ENCODE results near the gene NHSL2. TPM values are rescaled to one million over a fixed set of nuclear protein-coding genes. Genes with fewer than 3 reads are reported as not detected.

NHSL2 gene
- total and polyA plus RNA-seq, 2 experiments from 2014 or later, result 4.7 to 9.5 TPM

DNA sequence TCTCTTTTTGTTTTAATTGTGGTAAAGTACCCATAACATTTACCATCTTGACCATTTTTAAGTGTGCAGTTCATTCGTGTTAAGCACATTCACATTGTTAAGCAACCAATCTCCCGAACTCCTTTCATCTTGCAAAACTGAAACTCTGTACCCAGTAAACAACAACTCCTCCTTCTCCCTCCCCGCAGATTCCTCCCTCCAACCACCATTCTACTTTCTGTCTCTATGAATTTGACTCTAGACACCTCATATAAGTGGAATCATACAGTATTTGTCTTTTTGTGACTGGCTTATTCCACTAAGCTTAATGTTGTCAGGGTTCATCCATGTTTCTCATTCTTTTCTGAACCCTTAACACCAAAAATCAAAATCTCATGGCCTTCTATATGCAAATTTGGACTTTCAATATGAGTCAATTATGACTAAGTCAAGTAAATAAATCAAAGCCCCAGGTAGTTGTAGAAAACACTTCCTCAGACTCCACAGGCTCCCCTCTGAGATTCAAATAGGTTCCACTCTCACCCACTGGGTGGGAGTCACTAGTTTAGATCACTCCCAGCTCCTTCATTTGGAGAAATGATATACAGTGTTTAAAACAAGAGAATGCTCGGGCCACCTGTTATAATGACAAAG is 230.8 kb downstream of the NHSL2 start:
- H3K4me1 Mint-ChIP-seq, result peaks cover 2% of the 10 kb centered on the region; the same call in 1 of the 3 replicates
- ATAC-seq (no peak), DNase-seq (ENCODE audit: low spot score) (no peak)
- TF ChIP-seq, protein P1, sequence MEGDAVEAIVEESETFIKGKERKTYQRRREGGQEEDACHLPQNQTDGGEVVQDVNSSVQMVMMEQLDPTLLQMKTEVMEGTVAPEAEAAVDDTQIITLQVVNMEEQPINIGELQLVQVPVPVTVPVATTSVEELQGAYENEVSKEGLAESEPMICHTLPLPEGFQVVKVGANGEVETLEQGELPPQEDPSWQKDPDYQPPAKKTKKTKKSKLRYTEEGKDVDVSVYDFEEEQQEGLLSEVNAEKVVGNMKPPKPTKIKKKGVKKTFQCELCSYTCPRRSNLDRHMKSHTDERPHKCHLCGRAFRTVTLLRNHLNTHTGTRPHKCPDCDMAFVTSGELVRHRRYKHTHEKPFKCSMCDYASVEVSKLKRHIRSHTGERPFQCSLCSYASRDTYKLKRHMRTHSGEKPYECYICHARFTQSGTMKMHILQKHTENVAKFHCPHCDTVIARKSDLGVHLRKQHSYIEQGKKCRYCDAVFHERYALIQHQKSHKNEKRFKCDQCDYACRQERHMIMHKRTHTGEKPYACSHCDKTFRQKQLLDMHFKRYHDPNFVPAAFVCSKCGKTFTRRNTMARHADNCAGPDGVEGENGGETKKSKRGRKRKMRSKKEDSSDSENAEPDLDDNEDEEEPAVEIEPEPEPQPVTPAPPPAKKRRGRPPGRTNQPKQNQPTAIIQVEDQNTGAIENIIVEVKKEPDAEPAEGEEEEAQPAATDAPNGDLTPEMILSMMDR (conservative IDR thresholded peaks at IDR 0.05; ENCODE audit: low read depth in 2 of 2), result no peak
- TF ChIP-seq, protein P2, sequence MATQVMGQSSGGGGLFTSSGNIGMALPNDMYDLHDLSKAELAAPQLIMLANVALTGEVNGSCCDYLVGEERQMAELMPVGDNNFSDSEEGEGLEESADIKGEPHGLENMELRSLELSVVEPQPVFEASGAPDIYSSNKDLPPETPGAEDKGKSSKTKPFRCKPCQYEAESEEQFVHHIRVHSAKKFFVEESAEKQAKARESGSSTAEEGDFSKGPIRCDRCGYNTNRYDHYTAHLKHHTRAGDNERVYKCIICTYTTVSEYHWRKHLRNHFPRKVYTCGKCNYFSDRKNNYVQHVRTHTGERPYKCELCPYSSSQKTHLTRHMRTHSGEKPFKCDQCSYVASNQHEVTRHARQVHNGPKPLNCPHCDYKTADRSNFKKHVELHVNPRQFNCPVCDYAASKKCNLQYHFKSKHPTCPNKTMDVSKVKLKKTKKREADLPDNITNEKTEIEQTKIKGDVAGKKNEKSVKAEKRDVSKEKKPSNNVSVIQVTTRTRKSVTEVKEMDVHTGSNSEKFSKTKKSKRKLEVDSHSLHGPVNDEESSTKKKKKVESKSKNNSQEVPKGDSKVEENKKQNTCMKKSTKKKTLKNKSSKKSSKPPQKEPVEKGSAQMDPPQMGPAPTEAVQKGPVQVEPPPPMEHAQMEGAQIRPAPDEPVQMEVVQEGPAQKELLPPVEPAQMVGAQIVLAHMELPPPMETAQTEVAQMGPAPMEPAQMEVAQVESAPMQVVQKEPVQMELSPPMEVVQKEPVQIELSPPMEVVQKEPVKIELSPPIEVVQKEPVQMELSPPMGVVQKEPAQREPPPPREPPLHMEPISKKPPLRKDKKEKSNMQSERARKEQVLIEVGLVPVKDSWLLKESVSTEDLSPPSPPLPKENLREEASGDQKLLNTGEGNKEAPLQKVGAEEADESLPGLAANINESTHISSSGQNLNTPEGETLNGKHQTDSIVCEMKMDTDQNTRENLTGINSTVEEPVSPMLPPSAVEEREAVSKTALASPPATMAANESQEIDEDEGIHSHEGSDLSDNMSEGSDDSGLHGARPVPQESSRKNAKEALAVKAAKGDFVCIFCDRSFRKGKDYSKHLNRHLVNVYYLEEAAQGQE (IDR thresholded peaks at IDR 0.05; ENCODE audit: unreplicated experiment), result no peak
- TF ChIP-seq EZH2phosphoT487 (IDR thresholded peaks at IDR 0.05; ENCODE audit: unreplicated experiment), result no peak
- TF ChIP-seq EZH2 (IDR thresholded peaks at IDR 0.05; ENCODE audit: low read depth, unreplicated experiment), result no peak
- no peak for TF ChIP-seq POLR2AphosphoS5 (IDR thresholded peaks at IDR 0.05; ENCODE audit: low read depth)
- TF ChIP-seq STAT1 (IDR thresholded peaks at IDR 0.05; ENCODE audit: unreplicated experiment), result no peak
- TF ChIP-seq, protein P3, sequence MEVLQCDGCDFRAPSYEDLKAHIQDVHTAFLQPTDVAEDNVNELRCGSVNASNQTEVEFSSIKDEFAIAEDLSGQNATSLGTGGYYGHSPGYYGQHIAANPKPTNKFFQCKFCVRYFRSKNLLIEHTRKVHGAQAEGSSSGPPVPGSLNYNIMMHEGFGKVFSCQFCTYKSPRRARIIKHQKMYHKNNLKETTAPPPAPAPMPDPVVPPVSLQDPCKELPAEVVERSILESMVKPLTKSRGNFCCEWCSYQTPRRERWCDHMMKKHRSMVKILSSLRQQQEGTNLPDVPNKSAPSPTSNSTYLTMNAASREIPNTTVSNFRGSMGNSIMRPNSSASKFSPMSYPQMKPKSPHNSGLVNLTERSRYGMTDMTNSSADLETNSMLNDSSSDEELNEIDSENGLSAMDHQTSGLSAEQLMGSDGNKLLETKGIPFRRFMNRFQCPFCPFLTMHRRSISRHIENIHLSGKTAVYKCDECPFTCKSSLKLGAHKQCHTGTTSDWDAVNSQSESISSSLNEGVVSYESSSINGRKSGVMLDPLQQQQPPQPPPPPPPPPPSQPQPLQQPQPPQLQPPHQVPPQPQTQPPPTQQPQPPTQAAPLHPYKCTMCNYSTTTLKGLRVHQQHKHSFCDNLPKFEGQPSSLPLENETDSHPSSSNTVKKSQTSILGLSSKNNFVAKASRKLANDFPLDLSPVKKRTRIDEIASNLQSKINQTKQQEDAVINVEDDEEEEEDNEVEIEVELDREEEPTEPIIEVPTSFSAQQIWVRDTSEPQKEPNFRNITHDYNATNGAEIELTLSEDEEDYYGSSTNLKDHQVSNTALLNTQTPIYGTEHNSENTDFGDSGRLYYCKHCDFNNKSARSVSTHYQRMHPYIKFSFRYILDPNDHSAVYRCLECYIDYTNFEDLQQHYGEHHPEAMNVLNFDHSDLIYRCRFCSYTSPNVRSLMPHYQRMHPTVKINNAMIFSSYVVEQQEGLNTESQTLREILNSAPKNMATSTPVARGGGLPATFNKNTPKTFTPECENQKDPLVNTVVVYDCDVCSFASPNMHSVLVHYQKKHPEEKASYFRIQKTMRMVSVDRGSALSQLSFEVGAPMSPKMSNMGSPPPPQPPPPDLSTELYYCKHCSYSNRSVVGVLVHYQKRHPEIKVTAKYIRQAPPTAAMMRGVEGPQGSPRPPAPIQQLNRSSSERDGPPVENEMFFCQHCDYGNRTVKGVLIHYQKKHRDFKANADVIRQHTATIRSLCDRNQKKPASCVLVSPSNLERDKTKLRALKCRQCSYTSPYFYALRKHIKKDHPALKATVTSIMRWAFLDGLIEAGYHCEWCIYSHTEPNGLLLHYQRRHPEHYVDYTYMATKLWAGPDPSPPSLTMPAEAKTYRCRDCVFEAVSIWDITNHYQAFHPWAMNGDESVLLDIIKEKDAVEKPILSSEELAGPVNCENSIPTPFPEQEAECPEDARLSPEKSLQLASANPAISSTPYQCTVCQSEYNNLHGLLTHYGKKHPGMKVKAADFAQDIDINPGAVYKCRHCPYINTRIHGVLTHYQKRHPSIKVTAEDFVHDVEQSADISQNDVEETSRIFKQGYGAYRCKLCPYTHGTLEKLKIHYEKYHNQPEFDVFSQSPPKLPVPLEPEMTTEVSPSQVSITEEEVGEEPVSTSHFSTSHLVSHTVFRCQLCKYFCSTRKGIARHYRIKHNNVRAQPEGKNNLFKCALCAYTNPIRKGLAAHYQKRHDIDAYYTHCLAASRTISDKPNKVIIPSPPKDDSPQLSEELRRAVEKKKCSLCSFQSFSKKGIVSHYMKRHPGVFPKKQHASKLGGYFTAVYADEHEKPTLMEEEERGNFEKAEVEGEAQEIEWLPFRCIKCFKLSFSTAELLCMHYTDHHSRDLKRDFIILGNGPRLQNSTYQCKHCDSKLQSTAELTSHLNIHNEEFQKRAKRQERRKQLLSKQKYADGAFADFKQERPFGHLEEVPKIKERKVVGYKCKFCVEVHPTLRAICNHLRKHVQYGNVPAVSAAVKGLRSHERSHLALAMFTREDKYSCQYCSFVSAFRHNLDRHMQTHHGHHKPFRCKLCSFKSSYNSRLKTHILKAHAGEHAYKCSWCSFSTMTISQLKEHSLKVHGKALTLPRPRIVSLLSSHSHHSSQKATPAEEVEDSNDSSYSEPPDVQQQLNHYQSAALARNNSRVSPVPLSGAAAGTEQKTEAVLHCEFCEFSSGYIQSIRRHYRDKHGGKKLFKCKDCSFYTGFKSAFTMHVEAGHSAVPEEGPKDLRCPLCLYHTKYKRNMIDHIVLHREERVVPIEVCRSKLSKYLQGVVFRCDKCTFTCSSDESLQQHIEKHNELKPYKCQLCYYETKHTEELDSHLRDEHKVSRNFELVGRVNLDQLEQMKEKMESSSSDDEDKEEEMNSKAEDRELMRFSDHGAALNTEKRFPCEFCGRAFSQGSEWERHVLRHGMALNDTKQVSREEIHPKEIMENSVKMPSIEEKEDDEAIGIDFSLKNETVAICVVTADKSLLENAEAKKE (CRISPR knock-in tag; IDR thresholded peaks at IDR 0.05), result no peak
- TF ChIP-seq ZNF331 (CRISPR knock-in tag; IDR thresholded peaks at IDR 0.05; ENCODE audit: low read depth), result no peak
- TF ChIP-seq JUNB (IDR thresholded peaks at IDR 0.05; ENCODE audit: unreplicated experiment), result no peak
- no peak for TF ChIP-seq CREB1 (CRISPR knock-in tag; IDR thresholded peaks at IDR 0.05; ENCODE audit: low read depth)
- TF ChIP-seq, protein P4, sequence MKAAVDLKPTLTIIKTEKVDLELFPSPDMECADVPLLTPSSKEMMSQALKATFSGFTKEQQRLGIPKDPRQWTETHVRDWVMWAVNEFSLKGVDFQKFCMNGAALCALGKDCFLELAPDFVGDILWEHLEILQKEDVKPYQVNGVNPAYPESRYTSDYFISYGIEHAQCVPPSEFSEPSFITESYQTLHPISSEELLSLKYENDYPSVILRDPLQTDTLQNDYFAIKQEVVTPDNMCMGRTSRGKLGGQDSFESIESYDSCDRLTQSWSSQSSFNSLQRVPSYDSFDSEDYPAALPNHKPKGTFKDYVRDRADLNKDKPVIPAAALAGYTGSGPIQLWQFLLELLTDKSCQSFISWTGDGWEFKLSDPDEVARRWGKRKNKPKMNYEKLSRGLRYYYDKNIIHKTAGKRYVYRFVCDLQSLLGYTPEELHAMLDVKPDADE (IDR thresholded peaks at IDR 0.05), result no peak
- TF ChIP-seq ZNF114 (CRISPR knock-in tag; IDR thresholded peaks at IDR 0.05), result no peak
- no peak for TF ChIP-seq NANOG (IDR thresholded peaks at IDR 0.05; ENCODE audit: borderline replicate concordance)
- Histone ChIP-seq H3K27me3 (ENCODE audit: insufficient read depth) (no peaks in the 10 kb centered on the region), H3K4me1 (ENCODE audit: insufficient read depth) (no peaks in the 10 kb centered on the region), H2AFZ (no peak overlapping the region), H3K4me2 (no peak overlapping the region), H3K79me2 (replicated peaks; ENCODE audit: insufficient read depth) (no peaks in the 10 kb centered on the region), H3K36me3 (ENCODE audit: insufficient read depth) (no peaks in the 10 kb centered on the region), H4K20me1 (replicated peaks; ENCODE audit: insufficient read depth) (no peaks in the 10 kb centered on the region), H3K27ac (ENCODE audit: low read depth) (no peak overlapping the region), H3F3A (replicated peaks; ENCODE audit: low read depth) (no peaks in the 10 kb centered on the region), H3K4me3 (no peak overlapping the region), H3K9me2 (ENCODE audit: insufficient read depth) (no peaks in the 10 kb centered on the region)
- no peaks in the 10 kb centered on the region; the same call in 2 of the 3 replicates for H3K9me3 Mint-ChIP-seq
- no peak overlapping the region for H3K4me3 Mint-ChIP-seq
- H3K36me3 Mint-ChIP-seq (ENCODE audit: low read depth), result peaks cover 26% of the 10 kb centered on the region
- peaks cover 3% of the 10 kb centered on the region for H3K27me3 Mint-ChIP-seq (ENCODE audit: insufficient read depth, low read depth, poor library complexity)
- H3K27ac Mint-ChIP-seq, result no peak overlapping the region

All from GM23338 (cell line).